ENCODE results near the gene TBL1Y. TPM values are rescaled to one million over a fixed set of nuclear protein-coding genes. Genes with fewer than 3 reads are reported as not detected.

TBL1Y gene
- total and polyA plus RNA-seq, 10 donors: not detected

- WGBS, 5 donors: 75 to 100% (median 82%) methylated on average over 1 of the region's 1 CpG; no CpG with 5 or more reads in 2 of the 5 donors
- no peak for DNase-seq
- no peaks in the 10 kb centered on the region for H3K4me1 ChIP-seq
- H3K27me3 ChIP-seq (replicated peaks in 1 of 7): no peaks in the 10 kb centered on the region
- no peak overlapping the region for H3K4me3 ChIP-seq
- intact Hi-C loops (cut with DNase I; ENCODE audit: low total_unique reads): no loop called here
- H3K27ac ChIP-seq: no peak overlapping the region
- no peaks in the 10 kb centered on the region for H3K36me3 ChIP-seq
- H3K9me3 ChIP-seq: no peaks in the 10 kb centered on the region
- no peak for TF ChIP-seq POLR2AphosphoS5 (IDR thresholded peaks at IDR 0.05)
- TF ChIP-seq, protein P1, sequence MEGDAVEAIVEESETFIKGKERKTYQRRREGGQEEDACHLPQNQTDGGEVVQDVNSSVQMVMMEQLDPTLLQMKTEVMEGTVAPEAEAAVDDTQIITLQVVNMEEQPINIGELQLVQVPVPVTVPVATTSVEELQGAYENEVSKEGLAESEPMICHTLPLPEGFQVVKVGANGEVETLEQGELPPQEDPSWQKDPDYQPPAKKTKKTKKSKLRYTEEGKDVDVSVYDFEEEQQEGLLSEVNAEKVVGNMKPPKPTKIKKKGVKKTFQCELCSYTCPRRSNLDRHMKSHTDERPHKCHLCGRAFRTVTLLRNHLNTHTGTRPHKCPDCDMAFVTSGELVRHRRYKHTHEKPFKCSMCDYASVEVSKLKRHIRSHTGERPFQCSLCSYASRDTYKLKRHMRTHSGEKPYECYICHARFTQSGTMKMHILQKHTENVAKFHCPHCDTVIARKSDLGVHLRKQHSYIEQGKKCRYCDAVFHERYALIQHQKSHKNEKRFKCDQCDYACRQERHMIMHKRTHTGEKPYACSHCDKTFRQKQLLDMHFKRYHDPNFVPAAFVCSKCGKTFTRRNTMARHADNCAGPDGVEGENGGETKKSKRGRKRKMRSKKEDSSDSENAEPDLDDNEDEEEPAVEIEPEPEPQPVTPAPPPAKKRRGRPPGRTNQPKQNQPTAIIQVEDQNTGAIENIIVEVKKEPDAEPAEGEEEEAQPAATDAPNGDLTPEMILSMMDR (IDR thresholded peaks at IDR 0.05 in 8 of 11, conservative IDR thresholded peaks at IDR 0.05 in 3 of 11): no peak
- no peak for TF ChIP-seq POLR2A (IDR thresholded peaks at IDR 0.05)
Measured at GRCh38 chrY:6987811-6988210, 77.3 kb downstream of the TBL1Y start.

GRCh38 chrY:6989886-6990620, 79.6 kb downstream of the TBL1Y start:
- Histone ChIP-seq H3K4me3 (no peak overlapping the region), H3K27me3 (replicated peaks in 1 of 7) (no peaks in the 10 kb centered on the region), H3K9me3 (no peaks in the 10 kb centered on the region), H3K27ac (no peak overlapping the region), H3K36me3 (no peaks in the 10 kb centered on the region), H3K4me1 (no peaks in the 10 kb centered on the region)
- no peak for TF ChIP-seq POLR2A (IDR thresholded peaks at IDR 0.05)
- TF ChIP-seq POLR2AphosphoS5 (IDR thresholded peaks at IDR 0.05): no peak
- TF ChIP-seq, protein P1 (IDR thresholded peaks at IDR 0.05 in 8 of 11, conservative IDR thresholded peaks at IDR 0.05 in 3 of 11): no peak
- 73 to 82% (median 74%) methylated on average over 6 of the region's 6 CpGs; no CpG with 5 or more reads in 2 of the 5 donors for WGBS, 5 donors
- intact Hi-C loops (cut with DNase I; ENCODE audit: low total_unique reads): no loop called here
- no peak for DNase-seq

DNA sequence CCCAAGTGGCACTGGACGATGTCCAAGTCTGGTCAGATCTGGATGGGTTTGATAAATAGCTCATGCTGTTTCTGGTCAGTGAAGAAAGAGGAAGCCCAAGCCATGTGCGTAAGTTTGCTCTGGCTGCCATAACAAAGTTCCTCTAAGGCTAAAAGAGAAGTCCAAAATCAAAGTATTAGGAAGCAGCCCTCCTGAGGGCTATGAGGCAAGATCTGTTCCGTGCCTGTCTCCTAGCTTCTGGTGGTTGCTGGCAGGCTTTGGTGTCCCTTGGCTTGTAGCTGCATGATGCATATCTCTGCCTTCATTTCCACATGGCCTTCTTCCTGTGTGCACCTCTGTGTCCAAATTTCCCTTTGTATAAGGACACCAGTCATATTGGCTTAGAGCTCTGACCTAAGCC, 81.5 kb downstream of the TBL1Y start:
- Histone ChIP-seq H3K4me3 (no peak overlapping the region), H3K27me3 (replicated peaks in 1 of 7) (no peaks in the 10 kb centered on the region), H3K27ac (no peak overlapping the region), H3K36me3 (no peaks in the 10 kb centered on the region), H3K4me1 (no peaks in the 10 kb centered on the region), H3K9me3 (no peaks in the 10 kb centered on the region)
- intact Hi-C loops (cut with DNase I; ENCODE audit: low total_unique reads): no loop called here
- TF ChIP-seq POLR2AphosphoS5 (IDR thresholded peaks at IDR 0.05): no peak
- TF ChIP-seq POLR2A (IDR thresholded peaks at IDR 0.05): no peak
- TF ChIP-seq, protein P1 (IDR thresholded peaks at IDR 0.05 in 8 of 11, conservative IDR thresholded peaks at IDR 0.05 in 3 of 11): no peak
- 31 to 41% (median 38%) methylated on average over 3 of the region's 3 CpGs; no CpG with 5 or more reads in 2 of the 5 donors for WGBS, 5 donors
- no peak for DNase-seq

GRCh38 chrY:6995987-6996386, 85.5 kb downstream of the TBL1Y start:
- H3K36me3 ChIP-seq: no peaks in the 10 kb centered on the region
- no peak overlapping the region for H3K27ac ChIP-seq
- TF ChIP-seq POLR2AphosphoS5 (IDR thresholded peaks at IDR 0.05) (no peak), POLR2A (IDR thresholded peaks at IDR 0.05) (no peak)
- TF ChIP-seq, protein P1 (IDR thresholded peaks at IDR 0.05 in 8 of 11, conservative IDR thresholded peaks at IDR 0.05 in 3 of 11): no peak
- 44 to 80% (median 70%) methylated on average over 1 to 4 of the region's 4 CpGs; no CpG with 5 or more reads in 2 of the 5 donors for WGBS, 5 donors
- H3K27me3 ChIP-seq (replicated peaks in 1 of 7): no peaks in the 10 kb centered on the region
- intact Hi-C loops (cut with DNase I; ENCODE audit: low total_unique reads): no loop called here
- no peak for DNase-seq
- H3K9me3 ChIP-seq: no peaks in the 10 kb centered on the region
- no peak overlapping the region for H3K4me3 ChIP-seq
- H3K4me1 ChIP-seq: no peaks in the 10 kb centered on the region
